HG02970 (cell line): ENCODE measurements around the gene ADCY1.

ENCODE experiments used
- ATAC-seq: cut with Tn5 transposase; IDR thresholded peaks from one replicate; pipeline ENCODE4 v1.9.1; 2021; ENCODE audit warnings: mild to moderate bottlenecking, moderate library complexity, moderate number of reproducible peaks; ENCODE audit not compliant: unreplicated experiment, low FRiP score

ADCY1 gene

DNA sequence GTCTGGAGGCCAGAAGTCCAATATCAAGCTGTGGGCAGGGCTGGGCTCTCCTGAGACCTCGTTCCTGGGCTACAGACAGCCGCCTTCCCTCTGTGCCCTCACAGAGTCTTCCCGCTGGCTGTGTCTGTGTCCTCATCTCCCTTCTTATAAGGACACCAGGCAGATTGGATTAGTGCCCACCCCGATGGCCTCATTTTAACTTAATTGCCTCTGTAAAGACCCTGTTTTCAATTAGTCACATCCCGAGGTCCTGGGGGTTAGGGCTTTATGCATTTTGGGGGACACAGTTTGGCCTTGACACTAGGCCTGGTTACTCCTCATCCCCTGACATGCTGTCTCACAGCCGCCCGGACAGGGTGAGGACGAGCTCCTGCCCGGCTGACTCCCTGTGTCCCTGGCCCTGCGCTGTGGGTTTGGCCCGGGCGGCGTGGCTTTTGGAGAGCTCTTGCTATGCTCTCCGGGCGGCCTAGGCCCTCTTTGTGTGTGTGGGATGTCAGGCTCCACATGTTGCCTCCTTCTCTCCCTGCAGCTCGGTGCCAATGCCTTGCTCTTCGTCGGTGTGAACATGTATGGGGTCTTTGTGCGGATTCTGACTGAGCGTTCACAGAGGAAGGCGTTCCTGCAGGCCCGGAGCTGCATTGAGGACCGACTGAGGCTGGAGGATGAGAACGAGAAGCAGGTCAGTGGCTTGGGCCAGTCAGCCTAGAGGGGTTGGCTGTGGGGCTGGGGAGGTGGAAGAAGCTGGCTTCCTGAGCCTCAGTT, 18.2 kb downstream of the ADCY1 start:
- no peak for ATAC-seq

DNA sequence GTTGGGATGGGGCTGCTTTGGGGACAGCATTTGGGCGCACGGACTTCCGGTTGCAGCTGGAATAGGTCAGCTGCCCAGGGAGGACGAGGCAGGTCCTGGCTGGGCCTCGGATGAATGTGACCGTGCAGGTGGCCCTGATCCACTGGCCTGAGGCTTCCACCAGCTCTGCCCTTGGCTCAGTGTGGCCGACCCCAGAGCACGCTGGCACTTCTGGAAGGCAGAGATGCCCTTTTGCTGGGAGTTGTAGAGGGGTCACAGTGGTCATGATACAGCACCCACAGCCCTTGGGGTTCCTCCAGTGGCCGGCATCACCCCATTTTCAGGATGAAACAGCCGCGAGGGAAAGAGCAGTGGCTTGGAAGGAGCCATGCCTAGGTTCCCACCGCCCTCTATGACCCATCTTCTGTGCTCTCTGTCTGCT, 19.0 kb downstream of the ADCY1 start:
- ATAC-seq: no peak

DNA sequence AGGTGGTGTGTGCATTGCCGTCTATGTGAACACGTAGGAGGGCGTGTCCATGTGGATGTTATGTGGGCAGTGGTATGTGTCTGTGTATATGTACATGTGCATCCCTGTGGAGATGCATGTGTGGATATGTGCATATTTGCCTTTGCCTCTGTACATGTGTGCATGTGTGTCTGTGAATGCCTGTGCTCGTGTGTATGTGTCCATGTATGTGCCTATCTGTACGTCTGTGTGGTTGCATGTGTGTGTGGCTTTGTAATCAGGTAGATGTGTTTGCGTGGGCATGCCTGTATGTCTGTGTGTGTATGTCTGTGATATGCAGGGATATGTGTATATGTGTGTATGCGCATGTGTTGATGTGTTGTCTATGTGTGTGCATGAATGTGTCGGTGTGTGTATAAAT, 19.7 kb downstream of the ADCY1 start:
- no peak for ATAC-seq

DNA sequence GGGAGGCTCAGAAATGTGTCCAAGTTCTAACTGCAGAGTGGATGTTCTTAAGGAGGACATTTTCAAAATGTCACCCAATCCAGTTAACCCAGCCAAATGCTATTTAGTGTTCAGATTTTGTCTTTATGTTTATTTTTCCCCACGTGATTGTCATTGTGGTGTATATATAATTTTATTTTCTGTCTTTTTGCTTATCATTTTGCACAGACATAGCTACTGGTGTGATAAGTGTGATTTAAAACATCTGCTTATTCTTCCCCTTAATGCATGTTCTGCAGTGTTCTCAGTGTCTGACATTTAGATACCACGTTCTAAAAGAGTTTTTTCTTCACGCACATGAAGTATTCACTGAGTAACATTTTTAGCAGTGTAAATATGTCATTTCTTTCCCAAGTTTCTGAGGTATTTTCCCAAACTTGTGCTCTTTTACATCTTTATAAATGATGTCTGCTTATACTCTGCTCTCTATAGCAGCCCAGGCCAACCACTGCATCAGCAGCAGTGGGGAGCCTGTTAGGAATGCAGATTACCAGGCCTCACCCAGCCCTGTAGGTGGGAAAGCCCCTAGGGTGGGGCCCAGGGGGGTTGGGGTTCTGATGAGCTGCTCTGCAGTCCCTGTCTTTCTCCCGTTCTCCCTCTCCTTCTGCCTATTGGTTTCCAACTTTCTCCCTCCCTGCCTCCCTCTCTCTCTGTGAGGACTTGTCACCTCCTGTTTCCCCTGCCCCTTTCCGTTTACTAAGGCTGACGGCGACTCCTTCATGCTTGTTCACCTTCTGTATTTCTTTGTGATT, 20.8 kb downstream of the ADCY1 start:
- no peak for ATAC-seq

DNA sequence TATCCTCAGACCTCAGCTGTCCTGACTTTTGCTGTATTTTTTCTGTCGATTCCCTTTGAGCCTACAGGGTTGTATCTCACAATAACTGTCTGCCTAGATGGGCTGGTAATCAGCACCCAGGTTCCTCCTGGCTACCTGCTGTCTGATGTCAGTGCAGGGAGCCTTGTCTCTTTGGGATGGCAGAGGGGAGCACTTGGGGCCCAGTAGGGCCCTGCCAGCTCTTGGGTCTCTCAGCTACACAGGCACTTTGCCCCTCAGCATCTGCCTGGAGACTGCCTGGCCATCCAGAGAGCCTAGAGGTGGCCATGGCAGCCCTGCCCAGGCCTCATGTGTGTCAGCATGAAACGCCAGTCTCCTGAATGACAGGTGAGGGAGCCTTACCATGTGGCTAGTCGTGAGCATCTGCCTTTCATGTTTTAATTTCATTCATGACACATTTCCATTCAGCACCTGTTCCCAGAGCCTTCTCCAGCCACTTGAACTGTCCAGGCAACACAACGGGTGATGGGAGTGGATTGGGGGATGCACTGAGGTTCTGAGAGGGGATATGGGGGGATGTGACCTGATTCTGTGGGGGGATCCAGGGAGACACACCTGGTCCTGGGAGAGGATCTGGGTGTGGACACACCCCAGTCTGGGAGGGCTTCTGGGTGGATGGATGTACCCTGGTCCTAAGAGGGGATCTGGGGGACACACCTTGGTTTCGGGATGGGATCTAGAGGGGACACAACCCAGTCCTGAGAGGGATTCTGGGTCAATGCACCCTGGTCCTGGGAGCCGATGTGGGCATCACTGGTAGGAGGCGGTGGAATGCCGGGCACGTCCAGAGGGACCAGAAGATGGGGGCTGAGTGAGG, 21.9 kb downstream of the ADCY1 start:
- ATAC-seq: no peak

DNA sequence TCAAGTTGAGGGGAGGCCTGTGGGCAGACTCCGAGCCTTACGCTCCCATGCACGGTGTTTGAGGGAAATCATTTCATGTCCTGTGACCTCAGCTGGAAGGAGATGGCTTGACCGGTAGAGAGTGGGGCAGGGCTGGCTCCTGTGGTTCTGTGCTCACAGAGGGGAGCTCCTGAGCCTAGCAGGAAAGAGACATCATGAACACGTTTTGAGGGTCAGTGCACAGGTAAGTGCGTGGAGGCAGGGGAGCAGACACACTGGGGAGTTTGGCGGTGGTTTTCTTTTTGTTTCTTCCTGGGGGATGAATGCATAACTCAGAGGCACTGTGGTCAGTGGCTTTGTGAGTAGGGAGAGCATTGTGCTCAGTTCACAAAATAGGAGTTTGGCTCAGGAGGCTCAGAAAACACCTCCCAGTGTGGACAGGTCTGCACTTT, 22.5 kb downstream of the ADCY1 start:
- no peak for ATAC-seq

DNA sequence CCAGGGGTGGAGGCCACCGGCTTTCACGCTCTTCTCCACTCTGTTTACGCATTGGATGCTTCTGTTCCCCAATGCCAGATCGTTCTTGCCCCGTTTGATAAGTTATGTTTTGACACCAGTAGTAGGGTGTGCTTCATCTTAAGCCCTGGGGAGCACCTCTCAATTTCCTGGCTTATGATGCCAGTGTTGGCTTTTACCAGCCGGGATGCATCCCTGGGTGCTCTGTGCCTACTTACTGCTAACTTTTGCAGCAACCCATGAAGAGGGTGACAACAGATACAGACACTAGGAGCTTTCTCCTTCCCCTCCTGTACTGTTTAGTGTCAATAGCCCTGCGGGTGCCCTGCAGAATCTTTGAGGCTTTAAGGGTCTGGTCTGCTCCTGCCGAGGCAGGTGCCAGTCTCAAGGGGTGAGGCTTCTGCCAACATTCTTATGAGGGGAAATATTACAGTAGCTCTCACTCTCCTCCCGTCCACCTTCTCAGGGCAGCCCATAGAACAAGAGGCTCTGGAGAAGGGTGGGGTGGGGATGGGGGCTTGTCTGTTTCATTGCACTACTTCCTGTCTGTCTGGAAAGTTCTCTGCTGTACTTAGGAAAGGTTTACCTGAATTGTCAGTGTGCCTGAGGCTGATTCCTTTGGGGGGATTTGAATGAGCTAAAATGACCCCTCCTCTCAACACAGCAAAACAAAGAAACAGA, 23.3 kb downstream of the ADCY1 start:
- no peak for ATAC-seq

DNA sequence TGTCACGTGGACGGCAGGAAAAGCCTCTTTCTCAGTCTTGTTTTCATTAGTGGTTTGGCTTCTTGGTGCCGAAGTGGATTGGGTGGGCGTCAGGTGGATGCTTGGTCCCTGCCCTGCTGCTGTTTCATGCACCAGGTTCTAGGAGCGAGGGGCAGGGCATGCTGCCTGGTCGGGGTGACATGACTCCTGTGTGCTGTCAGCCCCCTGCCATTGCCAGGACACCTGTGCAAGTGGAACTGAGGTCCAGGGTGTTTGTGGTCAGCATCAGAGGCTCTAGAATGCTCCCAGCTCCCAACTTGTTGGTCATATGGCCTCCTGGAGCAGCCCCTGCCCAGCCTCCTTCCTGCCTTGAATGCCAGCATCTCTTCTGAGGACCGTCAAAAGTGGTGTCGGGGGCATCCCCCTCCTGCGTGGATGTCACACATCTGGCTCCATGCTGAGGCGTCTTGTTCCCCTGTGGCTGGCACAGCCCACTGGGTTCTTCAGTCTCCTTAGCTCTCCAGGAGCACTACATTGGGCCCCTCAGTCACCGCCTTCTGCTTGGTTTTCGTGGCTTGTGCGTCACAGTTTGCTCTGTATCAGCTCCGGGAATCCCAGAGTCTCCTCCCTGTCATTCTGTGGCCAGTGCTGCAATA, 24.8 kb downstream of the ADCY1 start:
- no peak for ATAC-seq

DNA sequence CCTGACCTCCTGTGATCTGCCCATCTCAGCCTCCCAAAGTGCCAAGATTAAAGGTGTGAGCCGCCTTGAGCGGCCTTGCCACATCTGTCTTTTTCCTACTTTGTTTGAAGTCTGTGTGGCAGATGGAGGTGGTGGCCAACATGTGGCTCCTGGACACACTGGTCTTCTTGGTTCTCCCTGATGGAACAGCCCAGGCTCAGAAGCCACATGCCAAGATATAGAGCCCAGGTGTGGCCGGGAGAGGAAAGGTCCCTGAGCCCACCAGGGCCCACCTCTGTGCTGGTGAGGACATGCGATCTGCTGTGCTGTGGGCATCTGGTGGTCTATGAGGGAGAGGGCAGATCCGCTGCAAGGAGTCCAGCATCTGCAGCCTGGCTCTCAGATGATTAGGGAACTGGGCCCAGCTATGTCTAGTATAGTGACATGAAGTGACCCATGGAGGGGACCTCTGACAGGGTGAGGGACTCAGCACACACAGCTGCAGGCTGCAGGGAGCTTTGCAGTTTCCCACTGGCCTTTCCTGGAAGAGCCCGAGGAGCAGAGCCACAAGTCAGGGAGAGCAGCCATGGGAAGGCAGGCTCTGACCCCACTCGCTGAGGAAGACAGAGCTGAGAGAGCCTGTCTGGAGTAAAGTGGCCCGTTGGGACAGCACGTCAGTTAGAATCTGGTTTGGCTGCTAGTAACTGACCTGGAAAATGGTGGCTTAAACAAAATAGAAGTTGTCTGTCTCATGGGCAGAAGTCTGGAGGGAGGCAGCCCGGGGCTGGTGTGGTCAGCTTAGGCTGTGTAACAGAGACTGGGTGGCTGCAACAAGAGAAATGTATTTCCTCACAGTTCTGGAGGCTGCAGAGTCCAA, 25.9 kb downstream of the ADCY1 start:
- ATAC-seq: no peak

DNA sequence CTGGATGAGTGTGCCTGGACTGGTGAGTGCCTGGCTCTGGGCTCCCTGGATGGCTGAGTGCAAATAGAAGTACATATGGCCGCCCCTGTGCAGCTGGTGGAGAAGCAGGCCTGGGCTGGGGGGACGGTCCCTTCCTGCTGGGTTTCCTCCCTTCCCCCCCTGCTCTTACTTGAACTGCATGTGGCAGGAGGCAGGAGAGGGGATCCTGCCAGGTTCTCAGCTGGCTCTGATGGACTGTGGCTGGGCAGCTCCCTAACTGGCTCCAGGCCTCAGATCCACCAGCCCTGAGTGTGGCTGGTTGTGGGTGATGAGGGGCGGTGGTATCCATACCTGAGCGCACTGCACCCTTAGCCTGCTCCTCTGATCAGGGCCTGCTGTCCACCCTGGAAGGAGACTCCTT, 26.9 kb downstream of the ADCY1 start:
- ATAC-seq: no peak

DNA sequence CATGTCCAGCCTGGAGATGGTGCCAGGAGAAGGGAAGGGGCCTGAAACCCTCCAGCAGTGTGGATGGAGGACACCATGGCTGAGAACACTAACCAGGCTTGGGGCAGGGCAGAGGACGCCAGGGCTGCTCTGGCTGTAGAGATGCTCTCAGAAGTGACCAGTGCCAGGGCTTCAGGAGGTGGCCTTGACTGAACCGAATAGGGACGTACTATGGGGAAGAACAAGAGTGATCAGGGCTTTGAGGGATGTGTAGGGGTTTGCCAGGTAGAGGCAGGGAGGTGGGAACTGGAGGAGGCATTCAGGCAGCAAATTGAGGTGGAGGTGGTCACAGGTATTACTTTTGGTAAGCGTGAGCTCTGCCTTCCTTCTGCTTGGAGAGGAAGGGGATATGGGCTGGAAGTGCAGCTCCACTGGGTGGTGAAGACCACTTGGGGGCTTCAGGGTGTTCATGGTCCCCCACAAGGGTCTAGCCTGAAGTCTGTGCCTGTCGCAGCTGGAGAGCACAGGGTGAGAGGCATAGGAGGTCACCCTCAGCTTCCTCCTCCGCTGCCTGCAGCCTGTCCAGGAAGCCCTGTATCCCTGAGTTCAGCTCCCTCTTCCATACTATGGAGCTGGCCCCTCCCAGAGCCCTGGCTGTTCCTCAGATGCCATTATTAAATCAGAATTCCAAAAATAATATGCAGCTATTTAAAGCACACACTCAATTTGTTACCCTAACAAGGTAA, 27.8 kb downstream of the ADCY1 start:
- ATAC-seq: no peak

DNA sequence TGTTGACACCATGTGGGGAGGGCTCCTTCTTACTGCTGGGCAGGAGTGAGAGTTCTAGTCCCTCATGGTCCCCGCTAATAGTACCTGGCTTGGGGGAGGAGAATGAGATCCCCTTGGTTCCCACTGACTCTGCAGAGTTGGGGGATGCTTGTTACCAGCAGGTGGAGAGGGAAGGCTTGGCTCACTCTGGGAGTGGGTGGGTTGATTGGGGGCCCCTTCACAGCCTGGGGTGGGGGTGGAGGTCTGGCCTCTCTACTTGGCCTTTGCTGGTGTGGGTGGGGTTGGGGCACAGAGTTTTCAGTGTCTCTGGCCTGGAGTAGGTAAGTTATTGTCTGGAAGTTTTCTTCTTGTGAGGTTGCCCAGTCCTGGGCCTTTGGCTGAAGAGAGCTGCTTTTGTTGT, 31.9 kb downstream of the ADCY1 start:
- ATAC-seq: no peak

DNA sequence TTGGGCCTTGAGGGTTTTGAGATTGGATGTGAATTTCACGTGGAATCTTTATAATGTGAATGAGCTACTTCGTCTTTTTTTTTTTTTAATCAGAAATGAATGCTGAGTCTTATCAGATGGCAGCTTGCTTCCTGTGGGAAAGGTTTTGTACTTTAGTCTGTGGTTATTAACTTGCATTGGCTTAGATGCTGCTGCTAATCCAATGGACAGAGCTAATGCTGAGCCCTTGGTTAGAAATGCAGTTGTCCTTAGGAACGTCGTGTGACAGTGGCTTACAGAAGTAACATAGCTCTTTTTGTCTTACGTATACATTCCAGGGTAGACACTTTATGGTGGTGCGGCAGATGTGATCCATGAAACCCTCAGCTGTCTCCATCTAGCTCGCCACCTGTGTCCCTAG, 32.8 kb downstream of the ADCY1 start:
- no peak for ATAC-seq

DNA sequence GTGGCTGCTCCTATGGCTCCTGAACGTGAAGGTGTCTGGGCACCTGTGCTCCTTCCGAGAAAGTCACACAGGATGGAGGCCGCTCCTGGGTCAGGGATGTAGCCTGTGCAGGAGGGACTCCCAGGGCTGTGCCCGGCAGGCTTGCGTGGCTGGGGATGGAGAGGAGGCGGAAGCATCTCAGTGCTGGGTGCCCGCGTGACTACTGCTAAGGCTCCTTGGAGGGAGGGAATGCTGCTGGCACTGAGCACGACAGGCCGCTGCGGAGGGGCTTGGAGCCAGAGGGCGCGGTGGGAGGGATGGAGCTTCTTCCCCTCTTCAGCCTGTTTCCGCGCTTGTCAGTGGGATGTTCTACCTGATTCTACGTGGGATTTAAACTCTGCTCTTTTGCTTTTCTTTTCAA, 35.0 kb downstream of the ADCY1 start:
- no peak for ATAC-seq

DNA sequence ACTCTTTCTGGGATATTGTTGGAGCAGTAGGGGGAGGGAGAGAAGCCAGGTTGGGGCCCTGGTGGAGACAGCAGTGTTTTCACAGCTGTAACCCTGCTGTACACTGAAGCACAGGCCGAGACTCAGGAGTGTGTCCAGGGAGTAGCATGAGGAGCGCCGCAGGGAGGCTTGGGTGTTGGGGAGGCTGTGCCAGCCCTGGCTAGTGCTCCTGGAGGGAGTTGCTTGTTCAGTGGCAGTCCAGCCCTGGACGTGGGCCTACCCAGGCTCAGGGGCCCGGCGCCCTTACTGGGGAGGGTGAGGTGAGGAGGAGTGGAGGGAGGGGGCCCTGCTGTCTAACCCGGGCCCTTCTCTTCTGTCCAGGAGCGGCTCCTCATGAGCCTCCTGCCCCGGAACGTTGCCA, 35.9 kb downstream of the ADCY1 start:
- ATAC-seq: no peak

DNA sequence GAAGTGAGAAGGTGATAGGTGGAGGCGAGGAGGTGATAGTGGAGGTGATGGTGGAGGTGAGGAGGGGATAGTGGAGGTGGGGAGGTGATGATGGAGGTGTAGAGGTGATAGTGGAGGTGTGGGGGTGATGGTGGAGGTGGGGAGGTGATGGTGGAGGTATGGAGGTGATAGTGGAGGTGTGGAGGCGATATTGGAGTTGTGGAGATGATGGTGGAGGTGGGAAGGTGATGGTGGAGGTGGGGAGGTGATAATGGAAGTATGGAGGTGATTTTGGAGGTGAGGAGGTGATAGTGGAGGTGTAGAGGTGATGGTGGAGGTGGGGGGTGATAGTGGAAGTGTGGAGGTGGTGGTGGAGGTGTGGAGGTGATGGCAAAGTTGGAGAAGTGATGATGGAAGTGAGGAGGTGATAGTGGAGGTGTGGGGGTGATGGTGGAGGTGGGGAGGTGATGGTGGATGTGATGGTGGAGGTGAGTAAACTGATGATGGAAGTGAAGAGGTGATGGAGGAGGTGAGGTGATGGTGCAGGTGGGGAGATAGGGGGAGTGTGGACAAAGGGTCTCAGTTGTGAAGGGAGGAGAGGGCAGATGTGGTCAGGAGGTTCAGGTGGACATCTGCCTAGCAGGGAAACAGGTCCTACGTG, 36.6 kb downstream of the ADCY1 start:
- ATAC-seq: no peak

DNA sequence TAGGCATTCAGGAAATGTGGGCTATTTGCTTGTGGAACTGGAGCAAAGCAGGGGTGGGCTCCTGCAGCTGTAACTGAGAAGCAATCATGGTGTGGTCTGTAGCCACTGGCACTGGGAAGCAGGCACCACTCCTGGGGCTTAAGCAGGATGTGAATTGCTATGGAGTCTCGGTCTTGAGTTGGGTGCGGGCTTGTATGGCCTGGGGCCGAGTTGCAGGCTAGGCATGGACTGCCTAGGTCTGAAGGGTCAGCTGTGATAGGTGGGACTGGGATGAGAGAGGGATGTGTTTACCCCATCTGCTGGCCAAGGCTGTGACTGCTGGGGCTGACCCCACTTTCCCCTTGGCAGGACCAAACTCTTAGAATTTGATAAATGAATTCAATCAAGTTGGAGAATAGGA, 43.0 kb downstream of the ADCY1 start:
- ATAC-seq: no peak

DNA sequence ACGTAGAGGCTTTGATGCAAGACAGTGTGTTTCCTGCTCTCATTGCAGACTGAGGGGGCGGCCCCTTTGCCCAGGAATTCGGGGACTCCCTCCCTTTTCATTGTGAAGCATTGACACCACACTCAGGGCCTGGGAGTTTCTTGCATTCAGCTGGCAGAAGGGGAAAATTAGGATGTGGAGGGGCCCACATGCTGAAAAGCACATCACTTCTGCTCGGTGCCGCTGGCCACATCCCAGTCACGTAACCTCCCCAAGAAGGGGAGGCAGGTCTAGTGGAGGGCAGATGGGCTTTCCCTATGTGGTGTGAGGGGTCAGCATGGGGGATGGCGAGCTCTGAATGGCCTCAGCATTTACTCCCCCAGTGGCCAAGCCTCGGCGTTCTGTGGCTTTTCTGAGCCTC, 47.9 kb downstream of the ADCY1 start:
- no peak for ATAC-seq
